ENCODE results near the gene RTF1. TPM values are rescaled to one million over a fixed set of nuclear protein-coding genes. Genes with fewer than 3 reads are reported as not detected.

The RTF1 gene
- total RNA-seq, 1 donor from 2014 or later: 27.9 TPM

DNA sequence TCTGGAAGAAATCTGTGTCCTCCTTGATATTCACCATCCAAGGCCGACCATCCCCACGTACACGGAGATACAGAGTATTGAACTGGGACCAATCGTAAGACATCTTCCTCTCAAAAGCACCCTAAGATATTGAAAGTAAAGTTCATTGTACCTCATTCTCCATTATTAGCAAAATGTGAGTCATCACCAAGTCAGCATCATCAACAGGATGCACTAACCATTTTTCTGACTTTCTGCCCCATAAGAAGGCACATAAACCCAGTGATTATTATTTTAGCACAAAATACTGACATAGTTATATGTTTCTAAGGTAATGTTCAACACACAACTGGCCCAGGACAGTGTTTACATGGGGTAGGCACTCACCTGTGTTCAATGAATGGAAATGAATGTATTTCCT lies 22.0 kb upstream of the RTF1 start:
- TF ChIP-seq, protein P1, sequence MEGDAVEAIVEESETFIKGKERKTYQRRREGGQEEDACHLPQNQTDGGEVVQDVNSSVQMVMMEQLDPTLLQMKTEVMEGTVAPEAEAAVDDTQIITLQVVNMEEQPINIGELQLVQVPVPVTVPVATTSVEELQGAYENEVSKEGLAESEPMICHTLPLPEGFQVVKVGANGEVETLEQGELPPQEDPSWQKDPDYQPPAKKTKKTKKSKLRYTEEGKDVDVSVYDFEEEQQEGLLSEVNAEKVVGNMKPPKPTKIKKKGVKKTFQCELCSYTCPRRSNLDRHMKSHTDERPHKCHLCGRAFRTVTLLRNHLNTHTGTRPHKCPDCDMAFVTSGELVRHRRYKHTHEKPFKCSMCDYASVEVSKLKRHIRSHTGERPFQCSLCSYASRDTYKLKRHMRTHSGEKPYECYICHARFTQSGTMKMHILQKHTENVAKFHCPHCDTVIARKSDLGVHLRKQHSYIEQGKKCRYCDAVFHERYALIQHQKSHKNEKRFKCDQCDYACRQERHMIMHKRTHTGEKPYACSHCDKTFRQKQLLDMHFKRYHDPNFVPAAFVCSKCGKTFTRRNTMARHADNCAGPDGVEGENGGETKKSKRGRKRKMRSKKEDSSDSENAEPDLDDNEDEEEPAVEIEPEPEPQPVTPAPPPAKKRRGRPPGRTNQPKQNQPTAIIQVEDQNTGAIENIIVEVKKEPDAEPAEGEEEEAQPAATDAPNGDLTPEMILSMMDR (IDR thresholded peaks at IDR 0.05; ENCODE audit: insufficient read depth, low read length, poor library complexity, severe bottlenecking): no peak
- no peak for DNase-seq (ENCODE audit: low read depth)
- no peak overlapping the region for H3K4me3 ChIP-seq (ENCODE audit: low read depth, low read length)
- H3K36me3 ChIP-seq (ENCODE audit: control insufficient read depth, insufficient read depth, low read length): no peaks in the 10 kb centered on the region
- no peaks in the 10 kb centered on the region for H3K27me3 ChIP-seq (ENCODE audit: control insufficient read depth, insufficient read depth, low read length)

DNA sequence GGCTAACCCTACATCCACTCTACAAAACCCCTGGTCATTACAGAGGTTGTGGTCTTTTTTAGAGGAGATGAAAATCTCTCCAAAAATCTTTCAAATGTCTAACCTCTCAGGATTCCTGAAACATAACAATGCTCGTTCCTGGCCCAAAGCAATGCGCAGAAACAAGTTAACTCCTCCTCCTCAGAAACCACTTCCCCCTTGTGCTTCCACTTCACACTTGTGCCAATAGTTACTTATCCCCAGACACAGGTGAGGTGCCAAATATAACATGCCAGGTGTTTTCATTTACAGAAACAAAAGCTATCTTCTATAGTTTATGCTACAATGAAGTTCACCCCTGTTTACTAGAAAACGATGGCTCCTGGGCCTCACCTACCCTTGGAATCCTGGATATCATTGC lies 20.8 kb upstream of the RTF1 start:
- Histone ChIP-seq H3K36me3 (ENCODE audit: control insufficient read depth, insufficient read depth, low read length) (no peaks in the 10 kb centered on the region), H3K27me3 (ENCODE audit: control insufficient read depth, insufficient read depth, low read length) (no peaks in the 10 kb centered on the region), H3K4me3 (ENCODE audit: low read depth, low read length) (no peak overlapping the region)
- no peak for DNase-seq (ENCODE audit: low read depth)
- TF ChIP-seq, protein P1 (IDR thresholded peaks at IDR 0.05; ENCODE audit: insufficient read depth, low read length, poor library complexity, severe bottlenecking): no peak

DNA sequence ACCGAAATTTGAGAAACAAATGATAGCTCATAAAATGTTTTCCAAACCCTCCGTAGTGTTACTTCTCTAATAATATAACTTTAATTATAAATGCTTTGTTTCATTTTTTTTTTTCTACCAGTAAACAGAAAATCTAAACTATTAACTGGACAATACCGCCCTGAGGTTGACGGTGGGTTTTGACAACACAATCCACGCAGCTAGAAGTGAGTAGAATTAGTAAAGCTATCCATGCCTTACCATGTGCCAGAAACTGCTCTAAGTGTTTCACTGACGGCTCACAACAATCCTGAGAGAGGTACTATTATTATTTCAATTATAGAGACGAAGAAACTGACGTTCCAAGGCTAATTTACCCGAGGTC lies 15.0 kb upstream of the RTF1 start:
- DNase-seq (ENCODE audit: low read depth): no peak
- H3K27me3 ChIP-seq (ENCODE audit: control insufficient read depth, insufficient read depth, low read length): no peaks in the 10 kb centered on the region
- TF ChIP-seq, protein P1 (IDR thresholded peaks at IDR 0.05; ENCODE audit: insufficient read depth, low read length, poor library complexity, severe bottlenecking): no peak
- no peaks in the 10 kb centered on the region for H3K36me3 ChIP-seq (ENCODE audit: control insufficient read depth, insufficient read depth, low read length)
- peak overlapping the region; percentile 98 for H3K4me3 ChIP-seq (ENCODE audit: low read depth, low read length)

DNA sequence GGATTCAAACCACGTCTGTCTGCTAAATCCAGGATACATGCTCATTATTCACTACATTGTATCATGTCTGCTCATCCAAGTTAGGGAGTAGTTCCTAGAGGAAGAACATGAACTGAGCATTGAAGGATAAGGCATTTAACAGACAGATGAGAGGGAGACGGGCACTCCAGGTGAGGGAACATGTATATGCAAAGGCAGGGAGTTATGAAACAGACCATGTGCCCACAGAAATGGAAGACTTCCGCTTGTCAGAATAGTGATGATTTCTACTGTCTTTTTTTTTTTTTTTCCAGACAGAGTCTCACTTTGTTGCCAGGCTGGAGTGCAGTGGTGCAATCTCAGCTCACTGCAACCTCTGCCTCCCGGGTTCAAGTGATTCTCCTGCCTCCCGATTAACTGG lies 9.6 kb upstream of the RTF1 start:
- TF ChIP-seq, protein P1 (IDR thresholded peaks at IDR 0.05; ENCODE audit: insufficient read depth, low read length, poor library complexity, severe bottlenecking): no peak
- DNase-seq (ENCODE audit: low read depth): no peak
- no peak overlapping the region for H3K4me3 ChIP-seq (ENCODE audit: low read depth, low read length)
- no peaks in the 10 kb centered on the region for H3K36me3 ChIP-seq (ENCODE audit: control insufficient read depth, insufficient read depth, low read length)
- H3K27me3 ChIP-seq (ENCODE audit: control insufficient read depth, insufficient read depth, low read length): no peaks in the 10 kb centered on the region

DNA sequence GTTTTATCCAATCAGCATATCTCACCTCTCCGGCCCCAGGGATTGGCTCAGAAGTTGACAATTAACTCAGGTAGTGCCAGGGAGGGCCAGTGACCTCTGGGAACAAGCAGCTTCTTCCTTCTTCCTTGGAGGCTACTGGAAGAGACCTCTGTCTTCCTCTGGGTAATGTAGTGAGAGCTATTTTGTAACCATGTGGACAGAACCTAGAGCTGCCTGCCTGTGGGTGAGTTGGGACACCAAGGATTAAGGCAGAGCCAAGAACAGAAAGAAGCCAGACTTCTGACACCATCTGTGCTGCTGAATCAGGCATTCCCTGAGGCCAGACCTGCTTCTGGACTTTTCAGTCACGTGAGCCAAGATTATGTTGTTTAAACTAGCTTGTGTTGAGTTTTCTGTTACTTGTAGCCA lies 8.7 kb upstream of the RTF1 start:
- no peak for DNase-seq (ENCODE audit: low read depth)
- no peak overlapping the region for H3K4me3 ChIP-seq (ENCODE audit: low read depth, low read length)
- TF ChIP-seq, protein P1 (IDR thresholded peaks at IDR 0.05; ENCODE audit: insufficient read depth, low read length, poor library complexity, severe bottlenecking): no peak
- H3K27me3 ChIP-seq (ENCODE audit: control insufficient read depth, insufficient read depth, low read length): no peaks in the 10 kb centered on the region
- no peaks in the 10 kb centered on the region for H3K36me3 ChIP-seq (ENCODE audit: control insufficient read depth, insufficient read depth, low read length)

DNA sequence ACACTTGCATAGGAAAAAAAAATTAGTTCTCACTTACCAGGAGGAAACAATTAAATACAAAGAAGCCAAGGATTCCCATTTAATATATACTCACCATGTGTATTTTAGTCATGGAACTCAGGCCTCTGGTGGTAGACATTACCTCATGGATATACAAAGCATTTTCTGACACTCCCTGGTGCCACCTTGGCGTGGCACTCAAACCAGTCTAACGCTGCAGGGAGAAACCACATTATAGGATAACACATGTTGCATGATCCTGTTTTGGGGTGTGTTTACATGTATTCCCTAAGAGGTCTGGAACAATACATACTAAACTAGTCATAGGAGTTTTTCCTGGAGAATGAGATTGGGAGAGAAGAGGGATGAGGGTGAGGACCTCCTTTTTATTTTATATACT lies 5.9 kb upstream of the RTF1 start:
- Histone ChIP-seq H3K27me3 (ENCODE audit: control insufficient read depth, insufficient read depth, low read length) (no peaks in the 10 kb centered on the region), H3K36me3 (ENCODE audit: control insufficient read depth, insufficient read depth, low read length) (no peaks in the 10 kb centered on the region), H3K4me3 (ENCODE audit: low read depth, low read length) (no peak overlapping the region)
- TF ChIP-seq, protein P1 (IDR thresholded peaks at IDR 0.05; ENCODE audit: insufficient read depth, low read length, poor library complexity, severe bottlenecking): no peak
- DNase-seq (ENCODE audit: low read depth): no peak
